Spinal cord (tissue), 10 donors: Measurements from ENCODE around the gene SLIT1. TPM values are rescaled to one million over a fixed set of nuclear protein-coding genes. Genes with fewer than 3 reads are reported as not detected.

Source experiments
- DNase-seq, 6 donors: peaks; one replicate each; pipeline versions ENCODE4 v3.0.0 to v3.0.0-alpha.2; 2013 to 2015; ENCODE audit warnings: low spot score in 6 of 6, low read depth in 4 of 6
- H3K27ac ChIP-seq: one replicate; pipeline ENCODE4 v1.5.1; 2013; ENCODE audit warnings: low read depth, low read length, control low read depth
- H3K27me3 ChIP-seq: one replicate; pipeline ENCODE4 v1.6.1; 2013; ENCODE audit warnings: low read length; ENCODE audit not compliant: control insufficient read depth, insufficient read depth
- H3K36me3 ChIP-seq: one replicate; pipeline ENCODE4 v1.6.1; 2013; ENCODE audit warnings: low read length; ENCODE audit not compliant: control insufficient read depth, insufficient read depth
- H3K4me1 ChIP-seq: one replicate; pipeline ENCODE4 v1.6.1; 2013; ENCODE audit warnings: low read length; ENCODE audit not compliant: control insufficient read depth, insufficient read depth
- H3K4me3 ChIP-seq: one replicate; pipeline ENCODE4 v1.5.1; 2013; ENCODE audit warnings: low read depth, low read length, control low read depth
- H3K9me3 ChIP-seq: one replicate; pipeline ENCODE4 v1.6.1; 2013; ENCODE audit warnings: low read length; ENCODE audit not compliant: control insufficient read depth, insufficient read depth
- WGBS: methylation state at CpG from one replicate; pipeline ENCODE4 v1.1.5; 2013; ENCODE audit warnings: missing lambda C conversion rate; ENCODE audit not compliant: insufficient coverage; 5-methylcytosine and 5-hydroxymethylcytosine counted together
- polyA plus RNA-seq, 2 donors: library from polyadenylated mRNA; unstranded; fragments of 120-200 nt; gene quantifications; one replicate each; pipeline ENCODE4 v1.2.1, GENCODE V29; 2013; ENCODE audit not compliant: insufficient read length in 2 of 2
- total RNA-seq, 2 donors: library from RNA; depleted of rRNA in 1 of 2; stranded (reverse); fragments of 120-200 nt in 1 of 2; fragments of >200 nt in 1 of 2; gene quantifications; one replicate each; pipeline versions ENCODE4 v1.2.3 to v1.2.4, GENCODE V29; 2013 to 2014
- donor health status: healthy.

SLIT1 gene
- total and polyA plus RNA-seq, 4 donors = 23.1 to 237 (median 122) TPM

GRCh38 chr10:97190450-97190849, 4.7 kb upstream of the SLIT1 start:
- Histone ChIP-seq H3K27ac (no peak overlapping the region), H3K27me3 (peaks cover 4% of the 10 kb centered on the region), H3K36me3 (no peaks in the 10 kb centered on the region), H3K4me3 (no peak overlapping the region), H3K9me3 (no peaks in the 10 kb centered on the region), H3K4me1 (peaks cover 52% of the 10 kb centered on the region)
- 83% methylated on average over 1 of the region's 2 CpGs for WGBS
- DNase-seq = peak in 1 of 6 donors; percentile 57

GRCh38 chr10:97188261-97188711, 2.5 kb upstream of the SLIT1 start:
- Histone ChIP-seq H3K36me3 (no peaks in the 10 kb centered on the region), H3K27ac (peak overlapping the region; percentile 67), H3K9me3 (no peaks in the 10 kb centered on the region), H3K27me3 (peaks cover 10% of the 10 kb centered on the region), H3K4me3 (no peak overlapping the region), H3K4me1 (peaks cover 65% of the 10 kb centered on the region)
- WGBS = 24% methylated on average over 10 of the region's 11 CpGs
- DNase-seq = peak in 3 of 6 donors; percentile 72 to 89 (median 89)

GRCh38 chr10:97186911-97187310, 1.2 kb upstream of the SLIT1 start:
- 88% methylated on average over 12 of the region's 18 CpGs for WGBS
- Histone ChIP-seq H3K27me3 (peaks cover 10% of the 10 kb centered on the region), H3K4me1 (peaks cover 74% of the 10 kb centered on the region), H3K4me3 (no peak overlapping the region), H3K27ac (no peak overlapping the region), H3K9me3 (no peaks in the 10 kb centered on the region), H3K36me3 (no peaks in the 10 kb centered on the region)
- DNase-seq = no peak

GRCh38 chr10:97184971-97185325, 811 bp downstream of the SLIT1 start:
- peak overlapping the region; percentile 70 for H3K4me3 ChIP-seq
- WGBS = 6% methylated on average over 15 of the region's 17 CpGs
- DNase-seq = peak in 2 of 6 donors; percentile 36 to 59
- peak overlapping the region; percentile 76 for H3K27ac ChIP-seq
- peaks cover 10% of the 10 kb centered on the region for H3K27me3 ChIP-seq
- H3K36me3 ChIP-seq = no peaks in the 10 kb centered on the region
- H3K9me3 ChIP-seq = no peaks in the 10 kb centered on the region
- H3K4me1 ChIP-seq = peaks cover 87% of the 10 kb centered on the region

- Histone ChIP-seq H3K27me3 (peaks cover 10% of the 10 kb centered on the region), H3K4me3 (peak overlapping the region; percentile 70), H3K9me3 (no peaks in the 10 kb centered on the region), H3K36me3 (no peaks in the 10 kb centered on the region), H3K4me1 (peaks cover 84% of the 10 kb centered on the region), H3K27ac (peak overlapping the region; percentile 76)
- WGBS = 74% methylated on average over 3 of the region's 3 CpGs
- no peak for DNase-seq
Observed at GRCh38 chr10:97183314-97183713, 2.4 kb downstream of the SLIT1 start.

GRCh38 chr10:97182288-97182990, 3.3 kb downstream of the SLIT1 start:
- peak in 2 of 6 donors; percentile 64 to 77 for DNase-seq
- Histone ChIP-seq H3K9me3 (no peaks in the 10 kb centered on the region), H3K27me3 (peaks cover 7% of the 10 kb centered on the region), H3K36me3 (no peaks in the 10 kb centered on the region), H3K27ac (peak overlapping the region; percentile 76), H3K4me1 (peaks cover 75% of the 10 kb centered on the region), H3K4me3 (no peak overlapping the region)
- WGBS = 41% methylated on average over 8 of the region's 10 CpGs

GRCh38 chr10:97180986-97181385, 4.8 kb downstream of the SLIT1 start:
- Histone ChIP-seq H3K9me3 (no peaks in the 10 kb centered on the region), H3K27me3 (peaks cover 9% of the 10 kb centered on the region), H3K4me3 (no peak overlapping the region), H3K27ac (peak overlapping the region; percentile 76), H3K4me1 (peaks cover 69% of the 10 kb centered on the region), H3K36me3 (peaks cover 4% of the 10 kb centered on the region)
- no peak for DNase-seq
- 60% methylated on average over 7 of the region's 10 CpGs for WGBS

- 37% methylated on average over 3 of the region's 8 CpGs for WGBS
- Histone ChIP-seq H3K36me3 (peaks cover 8% of the 10 kb centered on the region), H3K9me3 (no peaks in the 10 kb centered on the region), H3K4me1 (peaks cover 71% of the 10 kb centered on the region), H3K4me3 (no peak overlapping the region), H3K27ac (peak overlapping the region; percentile 19), H3K27me3 (peaks cover 8% of the 10 kb centered on the region)
- DNase-seq = peak in 2 of 6 donors; percentile 42 to 75
Observed at GRCh38 chr10:97180363-97180755, 5.4 kb downstream of the SLIT1 start.

- H3K4me1 ChIP-seq = peaks cover 66% of the 10 kb centered on the region
- peaks cover 4% of the 10 kb centered on the region for H3K27me3 ChIP-seq
- 8% methylated on average over 20 of the region's 26 CpGs for WGBS
- H3K36me3 ChIP-seq = peaks cover 8% of the 10 kb centered on the region
- H3K27ac ChIP-seq = peak overlapping the region; percentile 19
- no peaks in the 10 kb centered on the region for H3K9me3 ChIP-seq
- peak overlapping the region; percentile 6 for H3K4me3 ChIP-seq
- peak in 2 of 6 donors; percentile 87 to 91 for DNase-seq
Observed at GRCh38 chr10:97179731-97180362, 5.9 kb downstream of the SLIT1 start.

- no peaks in the 10 kb centered on the region for H3K9me3 ChIP-seq
- peaks cover 66% of the 10 kb centered on the region for H3K4me1 ChIP-seq
- H3K4me3 ChIP-seq = peak overlapping the region; percentile 6
- peaks cover 11% of the 10 kb centered on the region for H3K36me3 ChIP-seq
- peak overlapping the region; percentile 19 for H3K27ac ChIP-seq
- H3K27me3 ChIP-seq = peaks cover 2% of the 10 kb centered on the region
- no peak for DNase-seq
- WGBS = 18% methylated on average over 2 of the region's 6 CpGs
Observed at GRCh38 chr10:97179311-97179710, 6.4 kb downstream of the SLIT1 start.
